ENCODE measurements around the gene HOXA6.

HOXA6 gene

GRCh38 chr7:27147199-27148030 is at the start of gene HOXA6:
HOXA6 (minus strand) TSS chr7:27147774; CDS start chr7:27147749, 25 bp downstream.
- no peak for DNase-seq

GRCh38 chr7:27196287-27196767 is 48.8 kb upstream of the HOXA6 start:
- DNase-seq, result peak; percentile 87

DNA sequence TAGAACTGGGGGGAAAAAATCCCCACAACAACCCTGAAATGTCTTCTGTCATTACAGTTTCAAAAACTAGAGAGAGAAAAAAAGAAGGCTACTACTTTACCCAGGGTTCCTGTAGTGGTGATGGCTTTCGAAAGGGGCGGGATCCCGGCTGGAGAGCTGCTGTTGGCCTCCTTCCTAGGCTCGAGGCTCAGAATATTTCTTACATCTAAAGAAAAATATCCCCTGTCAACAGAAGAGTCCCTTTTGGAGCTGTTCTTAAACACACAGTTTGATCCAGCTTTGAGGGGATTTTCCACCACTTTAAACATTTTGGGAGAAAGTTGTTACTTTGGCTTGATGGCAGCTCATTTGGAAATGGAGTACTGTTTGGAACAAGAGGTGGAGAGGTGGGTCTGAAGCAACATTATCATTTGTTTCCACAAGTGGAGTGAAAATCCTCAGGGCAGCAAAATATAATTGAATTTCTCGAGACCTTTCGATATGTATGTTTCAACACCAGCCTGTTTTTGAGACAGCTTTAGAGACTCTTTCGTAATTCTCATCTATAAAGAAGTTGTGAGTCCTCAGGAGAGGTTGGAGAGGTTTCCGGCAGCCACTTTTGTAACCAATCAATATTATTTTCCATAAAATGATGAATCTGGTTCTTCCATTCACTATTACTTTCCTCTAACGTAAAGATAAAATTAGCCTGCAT is 47.3 kb upstream of the HOXA6 start:
- DNase-seq, result no peak

GRCh38 chr7:27194002-27194352 is 46.4 kb upstream of the HOXA6 start:
- no peak for DNase-seq

- no peak for DNase-seq
Observed at GRCh38 chr7:27193335-27194001, 45.9 kb upstream of the HOXA6 start.

DNA sequence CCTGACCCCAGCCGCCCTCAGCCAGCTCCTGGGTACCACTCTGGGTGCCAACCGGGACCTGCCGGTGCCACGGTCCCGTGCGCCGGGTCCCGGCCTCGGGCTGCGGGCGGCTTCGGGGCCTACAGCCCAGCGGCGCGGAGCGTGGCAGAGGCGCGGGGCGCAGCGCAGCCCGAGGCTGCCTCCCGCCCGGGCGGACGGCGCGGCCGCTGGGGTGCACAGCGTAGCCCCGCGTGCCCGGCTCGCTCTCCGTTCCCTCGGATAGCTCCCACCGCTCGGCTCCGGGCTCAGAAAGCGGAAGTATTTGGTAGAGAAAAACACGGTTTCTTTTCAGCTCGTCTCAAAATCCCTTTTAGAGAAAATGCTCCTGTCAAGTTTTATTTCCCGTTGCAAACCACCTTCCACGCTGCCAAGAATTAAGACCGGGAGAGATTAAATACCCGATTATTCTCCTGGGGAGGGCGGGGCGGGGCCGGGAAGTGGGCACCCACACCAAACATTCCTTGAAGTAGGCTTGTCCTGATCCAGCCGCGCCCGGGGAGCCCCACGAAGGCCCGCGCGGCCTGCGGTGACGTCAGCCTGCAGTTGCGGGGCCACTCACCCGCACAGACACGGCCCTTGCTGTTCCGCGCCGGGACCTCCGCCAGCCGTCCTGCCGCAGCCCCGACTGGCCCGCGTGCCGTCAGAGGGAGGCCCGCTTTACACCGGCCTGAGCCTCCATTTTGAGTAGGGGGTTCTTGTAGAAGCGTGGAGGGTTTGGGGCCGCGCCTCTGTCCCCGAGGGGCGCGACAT is 45.2 kb upstream of the HOXA6 start:
- DNase-seq, result no peak

DNA sequence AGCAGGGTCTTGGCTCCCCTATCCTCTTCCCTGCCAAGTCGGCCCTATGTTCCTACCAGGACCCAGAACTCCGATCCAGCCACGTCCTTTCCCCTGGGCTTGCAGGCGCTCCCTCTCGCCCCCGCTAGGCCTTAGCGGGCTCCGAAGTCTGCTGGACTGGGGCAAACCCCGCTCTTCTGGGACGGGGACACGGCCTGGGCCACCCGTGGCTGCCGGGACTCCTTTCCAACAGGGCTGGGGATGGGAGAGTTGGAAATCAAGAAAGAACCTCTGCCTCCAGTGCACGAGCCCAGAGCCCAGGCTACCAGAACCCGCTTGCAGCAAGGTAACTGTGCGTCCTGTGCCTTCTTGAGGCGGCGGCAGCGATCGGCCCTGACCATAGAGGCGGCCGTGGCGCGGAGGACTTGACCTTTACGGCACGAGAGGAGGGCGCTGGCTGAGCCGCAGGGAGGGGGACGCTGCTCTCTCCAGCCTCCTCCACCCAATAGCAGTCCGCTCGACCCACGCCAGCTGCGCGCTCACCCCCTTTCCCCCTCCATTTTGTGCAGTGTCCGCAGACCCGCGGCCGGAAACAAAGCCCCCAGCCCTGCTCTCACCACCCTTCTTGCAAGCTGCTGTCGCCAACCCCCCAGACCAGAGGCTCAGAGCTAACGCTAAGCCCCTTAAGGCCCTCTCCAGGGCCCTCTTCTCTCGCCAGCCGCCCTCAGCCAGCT is 44.4 kb upstream of the HOXA6 start:
- DNase-seq, result no peak

- DNase-seq, result no peak
Observed at GRCh38 chr7:27191161-27191731, 43.7 kb upstream of the HOXA6 start.

- no peak for DNase-seq
Observed at GRCh38 chr7:27189997-27190748, 42.6 kb upstream of the HOXA6 start.

- no peak for DNase-seq
Observed at GRCh38 chr7:27189295-27189996, 41.9 kb upstream of the HOXA6 start.

- no peak for DNase-seq
Observed at GRCh38 chr7:27188386-27189294, 41.1 kb upstream of the HOXA6 start.

GRCh38 chr7:27187475-27188385 is 40.2 kb upstream of the HOXA6 start:
- DNase-seq, result no peak

DNA sequence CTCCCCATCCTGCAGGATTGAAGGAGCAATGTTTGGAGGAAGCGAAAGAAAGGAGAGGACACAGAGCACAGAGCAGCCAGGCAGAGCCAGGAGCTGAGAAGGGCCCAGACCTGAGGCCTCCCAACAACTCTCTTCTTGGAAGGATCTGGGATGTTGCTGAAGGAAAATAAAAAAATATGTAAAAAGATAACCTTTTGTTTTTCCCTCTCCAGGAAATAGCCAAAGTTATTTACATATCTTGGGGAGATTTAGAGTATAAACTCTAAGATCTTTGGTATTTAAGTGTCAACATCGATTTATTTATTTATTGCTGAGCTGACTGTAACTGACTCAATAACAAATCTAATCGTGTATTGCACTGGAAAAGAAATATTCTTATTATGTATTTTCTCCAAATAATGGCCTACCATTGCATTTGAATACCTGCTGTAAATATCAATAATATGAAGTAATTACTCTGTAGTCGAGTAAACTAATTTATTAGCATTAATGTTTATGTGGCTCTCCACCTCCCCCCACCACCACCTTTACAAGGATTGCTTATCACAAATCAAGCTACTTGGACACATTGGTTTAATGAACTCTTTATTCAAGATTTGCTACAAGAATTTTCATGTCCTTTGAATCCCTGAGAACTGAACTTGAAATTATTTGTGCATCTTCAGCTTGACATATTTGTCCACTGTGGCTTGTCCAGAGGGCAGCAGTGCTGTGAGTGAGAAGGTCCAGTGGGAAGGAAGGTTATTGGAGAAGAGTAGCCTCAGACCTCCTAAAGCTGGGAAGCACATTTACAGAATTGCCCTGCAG is 39.3 kb upstream of the HOXA6 start:
- DNase-seq, result no peak

DNA sequence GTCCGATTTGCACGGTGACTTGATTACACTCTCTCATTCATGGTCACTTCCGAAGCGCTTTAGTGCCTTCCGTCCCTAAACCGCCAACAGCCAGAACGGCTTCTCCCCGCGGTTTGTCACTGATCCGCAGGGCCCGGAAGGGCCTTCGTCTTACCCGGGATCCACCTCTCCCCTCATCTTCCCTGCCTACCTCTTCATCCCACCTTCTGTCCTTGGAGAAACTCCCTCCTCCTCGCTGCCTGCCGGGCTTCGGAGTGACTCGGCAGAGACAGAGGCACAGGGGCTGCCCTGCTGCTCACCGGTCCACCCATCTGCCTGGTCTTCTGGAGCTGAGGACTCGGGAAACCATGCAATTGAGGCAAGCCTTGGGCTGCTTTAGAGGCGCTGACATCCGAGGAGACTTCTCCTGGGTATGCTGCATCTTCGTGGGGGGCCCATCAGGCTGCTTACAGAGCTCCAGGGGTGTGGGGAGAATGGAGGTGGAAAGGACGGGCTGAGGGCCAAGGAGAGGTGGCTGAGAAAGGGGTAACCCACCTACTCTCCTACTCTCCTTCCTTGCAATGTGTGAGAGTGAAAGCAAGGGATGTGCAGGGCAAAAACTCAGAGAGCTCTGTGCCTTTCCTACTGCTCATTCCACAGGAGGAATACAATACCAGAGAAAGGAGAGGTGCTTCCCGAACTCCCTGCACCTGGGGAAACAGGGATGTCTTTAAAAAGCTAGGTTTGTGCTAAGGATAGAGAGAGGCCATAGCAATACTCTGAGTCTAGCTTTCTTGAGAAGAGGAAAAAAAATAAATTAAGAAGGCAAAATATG is 38.5 kb upstream of the HOXA6 start:
- DNase-seq, result no peak

- DNase-seq, result no peak
Observed at GRCh38 chr7:27185013-27185853, 37.7 kb upstream of the HOXA6 start, which contains the start of gene HOXA11. HOXA11 (minus strand) TSS chr7:27185232; CDS start chr7:27185144, 88 bp downstream.

Data from stimulated activated CD4-positive, alpha-beta T cell treated with anti-CD3 and anti-CD28 coated beads, Interleukin-12 subunit alpha, Interleukin-12 subunit beta, amount 100 ng/mL, for 4 hours (primary cell).